HepG2 (cell line): ENCODE measurements around the gene PPM1H. TPM values are rescaled to one million over a fixed set of nuclear protein-coding genes. Genes with fewer than 3 reads are reported as not detected.

Source experiments
- ATAC-seq: fragments of 200-7000 bp; cut with Tn5 transposase; 3 replicates; pipeline ENCODE4 v1.9.1; 2020; ENCODE audit warnings: mild to moderate bottlenecking, moderate library complexity
- BruUV-seq: library from RNA; stranded (reverse); fragments of 400-500 nt; replicated peaks from 2 replicates; lab custom pipeline; 2021; lab: Mats Ljungman, UMichigan
- CTCF ChIA-PET: fragments of 300-600 bp; formaldehyde crosslinking; extraction: SDS; loops from one replicate; lab custom pipeline; 2021; ENCODE audit warnings: low total read pairs, inconsistent platforms, low intra/inter-chr PET ratio; lab: Yijun Ruan, JAX
- POLR2A ChIA-PET: fragments of 350-600 bp; sonication (Branson Sonifier 250); formaldehyde crosslinking; loops from one replicate; lab custom pipeline; 2020; ENCODE audit warnings: antibody characterized with exemption, inconsistent platforms; lab: Yijun Ruan, JAX
- DNase-seq: peaks from one replicate; pipeline ENCODE4 v3.0.0-alpha.2; 2015; ENCODE audit warnings: low spot score
- FAIRE-seq: peaks from 3 replicates; lab custom pipeline; 2011; peaks lifted over from hg19 to GRCh38; lab: Jason Lieb, UNC
- H2AFZ ChIP-seq: one replicate; pipeline ENCODE4 v1.6.1; 2011; ENCODE audit warnings: low read length, inconsistent platforms
- H3K27ac ChIP-seq: fragments of 300-600 bp; 3 replicates; pipeline ENCODE4 v1.8.0; 2011; ENCODE audit warnings: mixed run types, mild to moderate bottlenecking, mixed read lengths, low read length, inconsistent platforms; ENCODE audit not compliant: insufficient read depth; ENCODE audit errors: extremely low read length
- H3K27me3 ChIP-seq, 2 experiments: fragments of 200-600 bp in 1 of 2; 2 replicates in 1 of 2; 3 replicates in 1 of 2; pipeline versions ENCODE4 v1.6.0 to v1.8.0; 2011; ENCODE audit warnings: low read length in 2 of 2, mild to moderate bottlenecking in 2 of 2, moderate library complexity in 2 of 2, inconsistent platforms in 1 of 2; ENCODE audit not compliant: insufficient read depth in 2 of 2, control insufficient read depth in 1 of 2
- H3K36me3 ChIP-seq, 2 experiments: fragments of 200-600 bp in 1 of 2; replicated peaks in 1 of 2; 2 replicates in 1 of 2; 3 replicates in 1 of 2; pipeline versions ENCODE4 v1.5.1 to v1.8.0; 2011; ENCODE audit warnings: low read length in 2 of 2, inconsistent platforms in 1 of 2; ENCODE audit not compliant: insufficient read depth in 2 of 2, control insufficient read depth in 1 of 2
- H3K4me1 ChIP-seq: 2 replicates; pipeline ENCODE4 v1.5.1; 2012; ENCODE audit warnings: low read length, inconsistent platforms; ENCODE audit not compliant: insufficient read depth
- H3K4me2 ChIP-seq: 2 replicates; pipeline ENCODE4 v1.6.0; 2011; ENCODE audit warnings: low read depth, low read length, inconsistent platforms
- H3K4me3 ChIP-seq, 3 experiments: fragments of 200-600 bp in 1 of 3; sonication (generic), shearing (Covaris generic) in 1 of 3; replicated peaks in 1 of 3; 2 replicates each; pipeline ENCODE4 v1.5.1; 2011 to 2016; ENCODE audit warnings: low read length in 3 of 3, inconsistent platforms in 2 of 3, low read depth in 2 of 3, mild to moderate bottlenecking in 2 of 3, control low read depth in 1 of 3, mixed read lengths in 1 of 3; ENCODE audit not compliant: insufficient read depth in 1 of 3
- H3K79me2 ChIP-seq: one replicate; pipeline ENCODE4 v1.6.1; 2011; ENCODE audit warnings: low read length, inconsistent platforms; ENCODE audit not compliant: insufficient read depth
- H3K9ac ChIP-seq: 2 replicates; pipeline ENCODE4 v1.6.0; 2011; ENCODE audit warnings: mild to moderate bottlenecking, low read depth, low read length, inconsistent platforms; ENCODE audit not compliant: insufficient read depth
- H3K9me3 ChIP-seq: 2 replicates; pipeline ENCODE4 v1.5.1; 2012; ENCODE audit warnings: mild to moderate bottlenecking, low read length
- H4K20me1 ChIP-seq: 2 replicates; pipeline ENCODE4 v1.6.0; 2011; ENCODE audit warnings: inconsistent platforms, mild to moderate bottlenecking, low read length, moderate library complexity; ENCODE audit not compliant: insufficient read depth
- CENPT ChIP-seq: sonication (generic); formaldehyde crosslinking; IDR thresholded peaks from 2 replicates; pipeline ENCODE4 v1.8.0; 2022; ENCODE audit warnings: low read depth, mild to moderate bottlenecking, moderate library complexity, missing genetic modification reagents
- KAT8 ChIP-seq: IDR thresholded peaks from 2 replicates; pipeline ENCODE4 v1.6.1; 2016; ENCODE audit warnings: missing genetic modification reagents, missing compliant biosample characterization
- NFIC ChIP-seq: IDR thresholded peaks from 2 replicates; pipeline ENCODE4 v1.6.1; 2012; ENCODE audit warnings: mild to moderate bottlenecking, low read length, inconsistent platforms
- NPAS2 ChIP-seq: sonication (generic); formaldehyde crosslinking; IDR thresholded peaks from 2 replicates; pipeline ENCODE4 v1.8.0; 2022; ENCODE audit warnings: mild to moderate bottlenecking, missing genetic modification reagents, borderline replicate concordance
- RFX3 ChIP-seq: IDR thresholded peaks from 2 replicates; pipeline ENCODE4 v1.6.1; 2016; ENCODE audit warnings: missing biosample characterization, missing genetic modification reagents
- SCMH1 ChIP-seq: sonication (generic); formaldehyde crosslinking; IDR thresholded peaks from 2 replicates; pipeline ENCODE4 v1.9.0; 2021; ENCODE audit warnings: missing genetic modification reagents, mild to moderate bottlenecking, borderline replicate concordance
- TBL1XR1 ChIP-seq: fragments of 150-350 bp; IDR thresholded peaks from 2 replicates; pipeline ENCODE4 v1.6.1; 2014; ENCODE audit warnings: borderline replicate concordance, low read length; ENCODE audit not compliant: partially characterized antibody
- THYN1 ChIP-seq: sonication (generic); formaldehyde crosslinking; IDR thresholded peaks from 2 replicates; pipeline ENCODE4 v1.8.1; 2023; ENCODE audit warnings: low read depth, mild to moderate bottlenecking, moderate library complexity, missing genetic modification reagents, borderline replicate concordance
- YEATS2 ChIP-seq: sonication (generic); formaldehyde crosslinking; IDR thresholded peaks from 2 replicates; pipeline ENCODE4 v1.4.0; 2020; ENCODE audit warnings: missing genetic modification reagents, borderline replicate concordance
- ZBTB49 ChIP-seq: sonication (generic); formaldehyde crosslinking; IDR thresholded peaks from 2 replicates; pipeline ENCODE4 v1.4.0; 2020; ENCODE audit warnings: missing genetic modification reagents, borderline replicate concordance
- ZMYM2 ChIP-seq: sonication (generic); formaldehyde crosslinking; IDR thresholded peaks from 2 replicates; pipeline ENCODE4 v1.8.0; 2022; ENCODE audit warnings: mild to moderate bottlenecking, missing genetic modification reagents
- ZNF749 ChIP-seq: sonication (generic); formaldehyde crosslinking; IDR thresholded peaks from 2 replicates; pipeline ENCODE4 v1.8.0; 2022; ENCODE audit warnings: mild to moderate bottlenecking, missing genetic modification reagents, moderate library complexity, borderline replicate concordance
- ZNF75D ChIP-seq: sonication (generic); formaldehyde crosslinking; IDR thresholded peaks from 2 replicates; pipeline ENCODE4 v1.8.1; 2023; ENCODE audit warnings: missing genetic modification reagents, mild to moderate bottlenecking, borderline replicate concordance
- ZUFSP ChIP-seq: sonication (generic); formaldehyde crosslinking; IDR thresholded peaks from 2 replicates; pipeline ENCODE4 v1.9.0; 2021; ENCODE audit warnings: missing genetic modification reagents, mild to moderate bottlenecking, borderline replicate concordance
- WGBS: methylation state at CpG from one replicate; pipeline ENCODE4 v1.1.6; 2017; ENCODE audit warnings: low lambda C conversion rate; 5-methylcytosine and 5-hydroxymethylcytosine counted together
- in situ Hi-C: cut with HindIII; loops from 2 replicates; pipeline ENCODE4 v1.10.0; 2017; ENCODE audit warnings: low pct_unique_long_range_greater_than_20kb; ENCODE audit not compliant: extremely low pct_ligation_motif_present
- intact Hi-C: fragments of 100-400 bp; cut with micrococcal nuclease; formaldehyde crosslinking; loops from one replicate; pipeline ENCODE4 v1.10.0; 2022; ENCODE audit not compliant: unreplicated experiment
- polyA plus RNA-seq, 8 experiments: library from polyadenylated mRNA; depleted of rRNA in 3 of 8; stranded (reverse) in 7 of 8; unstranded in 1 of 8; fragments of >200 nt; fragmentation: Illumina TruSeq in 4 of 8; extraction: Trizol in 4 of 8; gene quantifications; 2 replicates each; pipeline versions ENCODE4 v1.2.1 to v1.2.3, GENCODE V29; 2011 to 2016; ENCODE audit warnings: low read depth in 4 of 8, missing spikeins in 1 of 8, mixed read lengths in 1 of 8; ENCODE audit not compliant: insufficient read depth in 1 of 8
- total RNA-seq, 5 experiments: library from RNA; depleted of rRNA; stranded (reverse); fragments of >200 nt; fragmentation: Illumina TruSeq; extraction: Trizol; gene quantifications; 2 replicates each; pipeline ENCODE4 v1.2.3, GENCODE V29; 2016; ENCODE audit warnings: low read depth in 1 of 5

PPM1H gene
- total and polyA plus RNA-seq, 2 of the 13 experiments (the other 11 are each of a cell fraction or from before 2014, with no cell fraction given) = 29.1 to 38.1 TPM

GRCh38 chr12:62776997-62777396 is 158.0 kb downstream of the PPM1H start:
- Histone ChIP-seq H3K36me3 (peaks cover 10 to 31% of the 10 kb centered on the region in 2 experiments), H3K27me3 (no peaks in the 10 kb centered on the region), H3K4me2 (no peak overlapping the region), H3K9me3 (no peaks in the 10 kb centered on the region), H2AFZ (no peak overlapping the region), H3K4me1 (peaks cover 27% of the 10 kb centered on the region), H3K79me2 (no peaks in the 10 kb centered on the region), H3K27ac (no peak overlapping the region), H3K4me3 (no peak overlapping the region), H3K9ac (no peak overlapping the region), H4K20me1 (peaks cover 9% of the 10 kb centered on the region; the same call in 1 of the 2 replicates)
- in situ Hi-C loops = no loop called here
- no peak for TF ChIP-seq NPAS2
- TF ChIP-seq THYN1 = no peak
- TF ChIP-seq TBL1XR1 = no peak
- TF ChIP-seq NFIC = no peak
- TF ChIP-seq ZNF75D (CRISPR knock-in tag) = no peak
- TF ChIP-seq ZNF749 (CRISPR knock-in tag) = no peak
- WGBS = 88% methylated on average over 1 of the region's 2 CpGs
- FAIRE-seq (no peak), ATAC-seq (no peak), DNase-seq (no peak)
- POLR2A ChIA-PET = no interaction called here
- intact Hi-C loops = no loop called here
- CTCF ChIA-PET = no interaction called here
- no TSS peak for BruUV-seq

- ChIA-PET POLR2A (no interaction called here), CTCF (no interaction called here)
- Histone ChIP-seq H3K9me3 (no peaks in the 10 kb centered on the region), H3K36me3 (peaks cover 8 to 29% of the 10 kb centered on the region in 2 experiments), H3K4me1 (peaks cover 27% of the 10 kb centered on the region), H3K4me2 (no peak overlapping the region), H3K9ac (no peak overlapping the region), H3K79me2 (no peaks in the 10 kb centered on the region), H2AFZ (no peak overlapping the region), H3K4me3 (no peak overlapping the region), H3K27ac (no peak overlapping the region), H3K27me3 (no peaks in the 10 kb centered on the region), H4K20me1 (peaks cover 9% of the 10 kb centered on the region; the same call in 1 of the 2 replicates)
- BruUV-seq = no TSS peak
- intact Hi-C loops = no loop called here
- TF ChIP-seq RFX3 (CRISPR knock-in tag) (no peak), YEATS2 (CRISPR knock-in tag) (no peak), ZMYM2 (no peak), ZUFSP (no peak), CENPT (CRISPR knock-in tag) (no peak), KAT8 (no peak), SCMH1 (CRISPR knock-in tag) (no peak), ZBTB49 (CRISPR knock-in tag) (no peak)
- DNase-seq (no peak), FAIRE-seq (no peak), ATAC-seq (no peak)
- in situ Hi-C loops = no loop called here
These were observed 158.4 kb downstream of the PPM1H start for GRCh38 chr12:62776575-62776974.
